Measurements from ENCODE around the gene TMEM108.

TMEM108 gene

GRCh38 chr3:133367403-133367802 is 329.2 kb downstream of the TMEM108 start:
- DNase-seq, result no peak

- no peak for DNase-seq
These were observed 329.8 kb downstream of the TMEM108 start for GRCh38 chr3:133367956-133368355.

- peak; percentile 21 for DNase-seq
These were observed 330.3 kb downstream of the TMEM108 start for GRCh38 chr3:133368371-133369067.

DNA sequence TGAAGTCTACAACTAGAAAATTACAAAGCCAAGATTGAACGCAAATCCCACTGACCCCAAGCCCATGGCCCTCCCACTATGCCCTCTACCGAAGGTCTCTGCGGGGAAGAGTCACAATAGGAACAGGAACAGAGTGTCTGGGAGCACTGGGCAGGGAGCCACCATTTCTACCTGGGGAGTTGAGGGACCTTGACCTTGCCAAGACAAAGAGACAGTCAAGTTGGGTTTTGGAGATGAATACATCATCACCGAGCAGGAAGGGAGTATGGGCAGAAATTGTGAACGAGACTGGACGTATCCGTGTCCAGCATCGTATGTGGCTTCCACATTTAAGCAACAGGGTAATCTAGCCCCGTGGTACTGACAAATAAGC is 330.9 kb downstream of the TMEM108 start:
- DNase-seq, result no peak

DNA sequence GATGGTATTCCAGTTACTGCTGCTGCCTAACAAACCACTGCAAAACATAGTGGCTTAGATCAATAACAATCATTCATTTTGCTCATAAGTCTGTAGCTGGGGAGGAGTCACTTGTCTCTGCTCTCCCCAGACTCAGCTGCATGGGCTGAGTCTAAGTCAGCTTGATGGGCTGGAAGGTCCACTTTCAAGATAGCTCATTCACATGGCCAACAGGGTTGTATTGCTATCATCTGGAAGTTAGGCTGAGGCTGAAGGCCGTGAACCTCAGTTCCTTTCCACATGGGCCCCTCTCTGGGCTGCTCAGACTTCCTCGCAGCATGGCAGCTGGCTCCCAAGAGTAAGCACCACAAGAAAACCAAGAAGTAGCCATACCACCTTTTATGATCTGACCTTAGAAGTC is 333.0 kb downstream of the TMEM108 start:
- no peak for DNase-seq

DNA sequence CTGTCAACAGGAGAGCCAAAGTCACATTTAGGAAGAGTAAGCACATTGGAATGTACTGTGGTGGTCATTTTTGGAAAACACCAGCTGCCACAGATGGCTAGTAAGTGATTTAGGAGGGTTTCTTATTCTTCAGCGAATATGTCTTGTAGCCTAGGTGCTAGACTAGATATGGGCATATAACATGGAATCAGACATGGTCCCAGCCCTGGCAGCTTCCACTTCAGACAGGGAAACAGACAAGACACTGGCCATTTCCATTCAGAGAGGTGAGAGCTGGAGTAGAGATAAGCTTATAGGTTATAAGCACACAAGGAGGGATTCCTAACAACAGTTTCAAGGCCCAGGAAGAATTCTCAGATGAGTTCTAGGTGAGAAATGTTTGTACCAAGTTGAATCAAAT is 333.5 kb downstream of the TMEM108 start:
- DNase-seq, result no peak

- DNase-seq, result no peak
These were observed 336.7 kb downstream of the TMEM108 start for GRCh38 chr3:133374708-133375402.

DNA sequence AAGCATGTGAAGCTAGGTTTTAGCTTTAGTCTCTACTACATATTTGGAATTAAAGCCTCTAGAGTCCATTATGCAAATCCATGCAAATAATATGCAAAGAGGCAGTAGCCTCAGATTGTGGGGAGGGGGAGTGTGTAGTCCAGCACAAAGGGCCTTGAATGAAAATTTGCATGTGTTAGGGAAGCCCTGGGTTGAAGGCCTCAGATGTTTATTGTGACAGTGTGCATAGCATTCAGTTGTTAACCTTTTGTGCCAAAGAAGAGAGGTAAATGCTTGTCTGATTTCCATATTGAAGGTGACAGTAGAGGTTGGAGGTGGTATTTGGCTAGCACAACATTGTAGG is 337.2 kb downstream of the TMEM108 start:
- no peak for DNase-seq

GRCh38 chr3:133376810-133377209 is 338.6 kb downstream of the TMEM108 start:
- peak; percentile 96 for DNase-seq

DNA sequence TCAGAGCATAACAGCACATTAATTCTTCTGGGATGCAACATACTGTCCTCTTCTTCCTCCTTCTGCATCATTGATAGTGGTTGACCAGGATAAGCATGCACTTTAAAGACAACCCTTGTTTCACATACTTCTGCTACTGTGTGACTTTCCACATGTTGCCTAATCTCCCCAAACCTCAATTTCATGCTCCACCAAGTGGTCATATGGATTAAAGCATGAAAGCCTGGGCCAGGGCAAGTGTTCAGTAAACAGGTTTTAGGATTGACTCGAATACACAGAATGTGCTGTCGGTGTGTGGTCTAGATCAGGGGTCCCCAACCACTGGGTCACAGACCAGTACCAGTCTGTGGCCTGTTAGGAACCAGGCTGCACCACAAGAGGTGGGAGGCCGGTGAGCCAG is 339.2 kb downstream of the TMEM108 start:
- DNase-seq, result peak; percentile 59

DNA sequence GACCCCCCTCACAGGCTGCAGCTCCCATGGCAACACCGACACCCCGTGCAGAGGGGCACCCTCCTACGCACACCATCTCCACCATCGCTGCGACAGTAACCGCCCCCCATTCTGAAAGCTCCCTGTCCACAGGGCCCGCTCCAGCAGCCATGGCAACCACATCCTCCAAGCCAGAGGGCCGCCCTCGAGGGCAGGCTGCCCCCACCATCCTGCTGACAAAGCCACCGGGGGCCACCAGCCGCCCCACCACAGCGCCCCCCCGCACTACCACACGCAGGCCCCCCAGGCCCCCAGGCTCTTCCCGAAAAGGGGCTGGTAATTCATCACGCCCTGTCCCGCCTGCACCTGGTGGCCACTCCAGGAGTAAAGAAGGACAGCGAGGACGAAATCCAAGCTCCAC is 341.7 kb downstream of the TMEM108 start:
- DNase-seq, result no peak

DNA sequence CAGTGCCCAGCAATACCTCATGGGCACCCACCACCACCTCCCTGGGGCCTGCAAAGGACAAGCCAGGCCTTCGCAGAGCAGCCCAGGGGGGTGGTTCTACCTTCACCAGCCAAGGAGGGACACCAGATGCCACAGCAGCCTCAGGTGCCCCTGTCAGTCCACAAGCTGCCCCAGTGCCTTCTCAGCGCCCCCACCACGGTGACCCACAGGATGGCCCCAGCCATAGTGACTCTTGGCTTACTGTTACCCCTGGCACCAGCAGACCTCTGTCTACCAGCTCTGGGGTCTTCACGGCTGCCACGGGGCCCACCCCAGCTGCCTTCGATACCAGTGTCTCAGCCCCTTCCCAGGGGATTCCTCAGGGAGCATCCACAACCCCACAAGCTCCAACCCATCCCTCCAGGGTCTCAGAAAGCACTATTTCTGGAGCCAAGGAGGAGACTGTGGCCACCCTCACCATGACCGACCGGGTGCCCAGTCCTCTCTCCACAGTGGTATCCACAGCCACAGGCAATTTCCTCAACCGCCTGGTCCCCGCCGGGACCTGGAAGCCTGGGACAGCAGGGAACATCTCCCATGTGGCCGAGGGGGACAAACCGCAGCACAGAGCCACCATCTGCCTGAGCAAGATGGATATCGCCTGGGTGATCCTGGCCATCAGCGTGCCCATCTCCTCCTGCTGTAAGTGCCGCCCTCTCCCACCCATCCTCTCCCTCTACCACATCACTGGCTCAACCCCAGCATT is 342.5 kb downstream of the TMEM108 start:
- no peak for DNase-seq

DNA sequence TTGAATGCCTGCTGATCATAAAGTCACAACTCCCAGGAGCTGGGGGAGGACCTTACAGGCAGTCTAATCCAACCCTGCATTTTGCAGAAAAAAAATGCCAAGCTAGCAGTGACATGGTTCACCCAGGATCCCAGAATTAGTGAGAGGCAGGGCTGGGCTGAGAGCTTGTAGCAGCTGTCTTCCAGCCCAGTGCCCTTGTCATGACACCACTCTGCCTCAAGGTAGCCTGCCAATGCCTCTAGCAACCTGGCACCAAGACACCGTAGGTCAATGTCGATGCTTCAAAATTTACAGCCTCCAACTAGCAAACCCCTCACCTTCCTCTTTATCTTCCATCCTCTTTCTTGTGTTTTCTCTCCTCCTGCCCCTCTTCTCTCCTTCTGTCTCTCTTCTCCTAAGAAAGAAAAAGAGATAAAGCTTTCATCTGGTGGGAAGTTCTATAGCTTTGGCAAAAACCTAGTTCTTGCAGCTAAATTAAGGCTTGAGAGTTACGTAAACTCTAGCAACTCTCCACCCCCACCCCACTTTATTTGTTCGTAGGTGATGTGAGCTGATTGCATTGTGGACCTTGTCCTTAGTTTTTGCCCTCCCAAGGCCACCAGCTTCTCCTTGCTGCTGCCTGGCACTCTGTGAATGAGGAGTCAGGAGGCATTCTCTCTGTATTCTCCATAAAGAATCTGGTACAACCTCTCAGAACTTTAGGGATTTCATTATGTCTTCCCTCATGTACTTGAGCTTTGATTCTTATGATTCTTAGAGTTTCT is 343.3 kb downstream of the TMEM108 start:
- DNase-seq, result no peak

GRCh38 chr3:133383175-133383574 is 345.0 kb downstream of the TMEM108 start:
- DNase-seq, result peak; percentile 20

- DNase-seq, result no peak
These were observed 345.6 kb downstream of the TMEM108 start for GRCh38 chr3:133383741-133384140.

- peak; percentile 93 for DNase-seq
These were observed 346.3 kb downstream of the TMEM108 start for GRCh38 chr3:133384331-133385027.

- DNase-seq, result no peak
These were observed 348.7 kb downstream of the TMEM108 start for GRCh38 chr3:133386876-133387275.

- no peak for DNase-seq
These were observed 349.1 kb downstream of the TMEM108 start for GRCh38 chr3:133387341-133387740.

GRCh38 chr3:133388696-133389395 is 350.7 kb downstream of the TMEM108 start:
- DNase-seq, result no peak

GRCh38 chr3:133390715-133391114 is 352.5 kb downstream of the TMEM108 start:
- DNase-seq, result peak; percentile 15

- DNase-seq, result no peak
These were observed 355.0 kb downstream of the TMEM108 start for GRCh38 chr3:133393204-133393603.

Measured in NCI-H82 (cell line).